ENCODE data around the gene CALN1.

DNA sequence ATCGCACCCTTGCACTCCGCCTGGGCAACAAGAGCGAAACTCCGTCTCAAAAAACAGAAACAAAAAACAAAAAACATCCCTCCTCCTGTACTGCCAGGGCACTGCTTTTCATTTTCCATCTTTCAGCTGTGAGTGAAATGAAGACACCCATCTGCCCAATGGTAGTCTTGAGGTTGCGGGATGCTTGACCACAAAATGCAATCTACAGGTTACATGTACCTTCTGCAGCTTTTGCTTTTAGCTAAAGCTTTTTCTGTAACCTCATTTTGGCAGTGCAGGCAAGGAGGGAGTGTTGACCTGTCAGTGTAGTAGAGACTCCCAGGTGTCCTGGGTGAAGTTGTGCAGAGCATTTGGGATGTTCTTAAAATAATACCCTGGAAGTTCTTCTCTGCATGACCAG, 476.5 kb downstream of the CALN1 start:
- TF ChIP-seq, protein P1, sequence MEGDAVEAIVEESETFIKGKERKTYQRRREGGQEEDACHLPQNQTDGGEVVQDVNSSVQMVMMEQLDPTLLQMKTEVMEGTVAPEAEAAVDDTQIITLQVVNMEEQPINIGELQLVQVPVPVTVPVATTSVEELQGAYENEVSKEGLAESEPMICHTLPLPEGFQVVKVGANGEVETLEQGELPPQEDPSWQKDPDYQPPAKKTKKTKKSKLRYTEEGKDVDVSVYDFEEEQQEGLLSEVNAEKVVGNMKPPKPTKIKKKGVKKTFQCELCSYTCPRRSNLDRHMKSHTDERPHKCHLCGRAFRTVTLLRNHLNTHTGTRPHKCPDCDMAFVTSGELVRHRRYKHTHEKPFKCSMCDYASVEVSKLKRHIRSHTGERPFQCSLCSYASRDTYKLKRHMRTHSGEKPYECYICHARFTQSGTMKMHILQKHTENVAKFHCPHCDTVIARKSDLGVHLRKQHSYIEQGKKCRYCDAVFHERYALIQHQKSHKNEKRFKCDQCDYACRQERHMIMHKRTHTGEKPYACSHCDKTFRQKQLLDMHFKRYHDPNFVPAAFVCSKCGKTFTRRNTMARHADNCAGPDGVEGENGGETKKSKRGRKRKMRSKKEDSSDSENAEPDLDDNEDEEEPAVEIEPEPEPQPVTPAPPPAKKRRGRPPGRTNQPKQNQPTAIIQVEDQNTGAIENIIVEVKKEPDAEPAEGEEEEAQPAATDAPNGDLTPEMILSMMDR (IDR thresholded peaks at IDR 0.05) = no peak
- no peak for TF ChIP-seq EP300 (IDR thresholded peaks at IDR 0.05)
- TF ChIP-seq POLR2A (IDR thresholded peaks at IDR 0.05) = no peak
